Lower leg skin (tissue), 3 donors: ENCODE measurements around the gene RAB38.

Experiments
- CTCF ChIP-seq, 3 donors: fragments of 450-650 bp; IDR thresholded peaks; one replicate each; pipeline ENCODE4 v1.5.1; 2016; ENCODE audit warnings: antibody characterized with exemption in 3 of 3, mild to moderate bottlenecking in 3 of 3, moderate library complexity in 2 of 3
- POLR2A ChIP-seq, 2 donors: fragments of 450-650 bp; IDR thresholded peaks; one replicate each; pipeline ENCODE4 v1.6.1; 2016 to 2017; ENCODE audit warnings: antibody characterized with exemption in 2 of 2, mild to moderate bottlenecking in 1 of 2, moderate library complexity in 1 of 2

- TF ChIP-seq CTCF (IDR thresholded peaks at IDR 0.05) = no peak
- no peak for TF ChIP-seq POLR2A (IDR thresholded peaks at IDR 0.05)
Observed at GRCh38 chr11:88087337-88087736, 87.9 kb downstream of the RAB38 start.
